ENCODE measurements around the gene MEIS2. TPM values are rescaled to one million over a fixed set of nuclear protein-coding genes. Genes with fewer than 3 reads are reported as not detected.
A peak's percentile ranks its signal among the peaks of the same experiment; 100 is the strongest.

The MEIS2 gene
- total RNA-seq, 1 donor: 73.0 TPM

DNA sequence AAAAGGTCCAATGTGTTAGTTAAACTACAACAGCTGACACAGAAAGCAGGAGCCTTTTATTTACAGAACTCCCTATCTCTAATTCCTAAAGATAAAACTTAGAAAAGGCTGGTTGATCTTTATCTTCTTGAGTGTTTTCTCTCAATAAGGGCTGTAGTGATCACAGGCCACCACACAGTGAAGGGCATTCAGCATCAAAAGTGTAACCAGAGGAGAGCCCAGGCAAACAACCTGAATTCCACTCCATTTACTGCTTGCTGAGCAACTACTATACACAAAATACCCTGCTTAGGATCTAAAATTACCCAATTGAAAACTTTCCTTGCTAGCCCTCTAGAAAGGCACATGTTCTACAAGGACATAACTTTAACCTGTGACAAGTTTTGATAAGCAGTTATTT, 122.7 kb downstream of the MEIS2 start:
- TF ChIP-seq, protein P1, sequence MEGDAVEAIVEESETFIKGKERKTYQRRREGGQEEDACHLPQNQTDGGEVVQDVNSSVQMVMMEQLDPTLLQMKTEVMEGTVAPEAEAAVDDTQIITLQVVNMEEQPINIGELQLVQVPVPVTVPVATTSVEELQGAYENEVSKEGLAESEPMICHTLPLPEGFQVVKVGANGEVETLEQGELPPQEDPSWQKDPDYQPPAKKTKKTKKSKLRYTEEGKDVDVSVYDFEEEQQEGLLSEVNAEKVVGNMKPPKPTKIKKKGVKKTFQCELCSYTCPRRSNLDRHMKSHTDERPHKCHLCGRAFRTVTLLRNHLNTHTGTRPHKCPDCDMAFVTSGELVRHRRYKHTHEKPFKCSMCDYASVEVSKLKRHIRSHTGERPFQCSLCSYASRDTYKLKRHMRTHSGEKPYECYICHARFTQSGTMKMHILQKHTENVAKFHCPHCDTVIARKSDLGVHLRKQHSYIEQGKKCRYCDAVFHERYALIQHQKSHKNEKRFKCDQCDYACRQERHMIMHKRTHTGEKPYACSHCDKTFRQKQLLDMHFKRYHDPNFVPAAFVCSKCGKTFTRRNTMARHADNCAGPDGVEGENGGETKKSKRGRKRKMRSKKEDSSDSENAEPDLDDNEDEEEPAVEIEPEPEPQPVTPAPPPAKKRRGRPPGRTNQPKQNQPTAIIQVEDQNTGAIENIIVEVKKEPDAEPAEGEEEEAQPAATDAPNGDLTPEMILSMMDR (IDR thresholded peaks at IDR 0.05; ENCODE audit: insufficient read depth, low read depth, low read length): no peak
- peak; percentile 50 for DNase-seq (ENCODE audit: low read depth)

DNA sequence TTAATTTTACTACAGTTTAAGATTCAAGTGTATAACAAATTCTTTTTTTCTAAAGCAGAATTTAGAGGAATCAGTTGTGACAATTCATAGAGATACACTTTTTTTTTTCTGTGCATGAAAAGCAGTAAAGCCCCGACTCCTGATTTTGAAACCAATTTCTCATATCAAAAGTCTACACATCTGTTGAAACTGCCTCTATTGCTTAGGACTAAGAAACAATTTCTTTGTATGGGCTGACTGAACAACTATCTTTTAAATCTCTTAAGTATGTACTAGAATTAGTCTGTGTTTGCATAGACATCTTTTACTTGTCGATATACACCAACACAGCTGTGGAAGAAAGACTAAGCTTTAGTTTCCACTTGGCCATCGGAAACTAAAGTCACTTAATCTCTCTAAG, 127.6 kb downstream of the MEIS2 start:
- no peak overlapping the region for H3K4me3 ChIP-seq (ENCODE audit: low read depth, low read length)
- DNase-seq (ENCODE audit: low read depth): no peak
- TF ChIP-seq, protein P1 (IDR thresholded peaks at IDR 0.05; ENCODE audit: insufficient read depth, low read depth, low read length): no peak

More for the DNA sequence above, 122.7 kb downstream of the MEIS2 start:
- no peak overlapping the region for H3K4me3 ChIP-seq (ENCODE audit: low read depth, low read length)

- DNase-seq (ENCODE audit: low read depth): peak; percentile 25
- TF ChIP-seq, protein P1 (IDR thresholded peaks at IDR 0.05; ENCODE audit: insufficient read depth, low read depth, low read length): no peak
- no peak overlapping the region for H3K4me3 ChIP-seq (ENCODE audit: low read depth, low read length)
Measured at GRCh38 chr15:36970522-36970921, 129.8 kb downstream of the MEIS2 start.

GRCh38 chr15:36967929-36968328, 132.4 kb downstream of the MEIS2 start:
- TF ChIP-seq, protein P1 (IDR thresholded peaks at IDR 0.05; ENCODE audit: insufficient read depth, low read depth, low read length): no peak
- DNase-seq (ENCODE audit: low read depth): no peak
- no peak overlapping the region for H3K4me3 ChIP-seq (ENCODE audit: low read depth, low read length)

- H3K4me3 ChIP-seq (ENCODE audit: low read depth, low read length): no peak overlapping the region
- TF ChIP-seq, protein P1 (IDR thresholded peaks at IDR 0.05; ENCODE audit: insufficient read depth, low read depth, low read length): no peak
- no peak for DNase-seq (ENCODE audit: low read depth)
Measured at GRCh38 chr15:36966708-36967107, 133.6 kb downstream of the MEIS2 start.

- TF ChIP-seq, protein P1 (IDR thresholded peaks at IDR 0.05; ENCODE audit: insufficient read depth, low read depth, low read length): no peak
- H3K4me3 ChIP-seq (ENCODE audit: low read depth, low read length): no peak overlapping the region
- peak; percentile 23 for DNase-seq (ENCODE audit: low read depth)
Measured at GRCh38 chr15:36965570-36966342, 134.6 kb downstream of the MEIS2 start.

Data from fibroblast of villous mesenchyme (primary cell).